ENCODE results near the gene TEX2. TPM values are rescaled to one million over a fixed set of nuclear protein-coding genes. Genes with fewer than 3 reads are reported as not detected.

Gene TEX2
- total and polyA plus RNA-seq, 9 of the 15 experiments (the other 6 are each of a cell fraction or from before 2014, with no cell fraction given): 4.1 to 27.6 (median 19.3) TPM

GRCh38 chr17:64213995-64214811, 48.9 kb downstream of the TEX2 start (continued):
- peak; percentile 18; the same call in 1 of the 2 replicates for TF ChIP-seq VEZF1 (CRISPR knock-in tag; IDR thresholded peaks at IDR 0.05)
- no peak for TF ChIP-seq ETS2 (tag; IDR thresholded peaks at IDR 0.05; ENCODE audit: borderline replicate concordance, poor library complexity, severe bottlenecking)
- TF ChIP-seq ILF3 (IDR thresholded peaks at IDR 0.05; ENCODE audit: borderline replicate concordance): no peak
- TF ChIP-seq CBX3 (IDR thresholded peaks at IDR 0.05; ENCODE audit: borderline replicate concordance in 1 of 2, low read length in 2 of 2): peak in 1 of 2 experiments; percentile 51; a peak in 1 of 3 replicates
- no peak for TF ChIP-seq ZNF253 (CRISPR knock-in tag; conservative IDR thresholded peaks at IDR 0.05)
- no peak for TF ChIP-seq ZFX (CRISPR knock-in tag; IDR thresholded peaks at IDR 0.05)
- no peak for TF ChIP-seq HDAC6 (IDR thresholded peaks at IDR 0.05; ENCODE audit: low read depth, low read length)
- no peak for TF ChIP-seq ZNF707 (CRISPR knock-in tag; conservative IDR thresholded peaks at IDR 0.05)
- no peak for TF ChIP-seq ZFP30 (CRISPR knock-in tag; IDR thresholded peaks at IDR 0.05; ENCODE audit: borderline replicate concordance)
- no peak for TF ChIP-seq THAP12 (CRISPR knock-in tag; IDR thresholded peaks at IDR 0.05)
- TF ChIP-seq PHF20 (IDR thresholded peaks at IDR 0.05; ENCODE audit: partially characterized antibody): no peak
- TF ChIP-seq FIP1L1 (IDR thresholded peaks at IDR 0.05; ENCODE audit: low read depth, low read length, poor library complexity, severe bottlenecking): no peak
- no peak for TF ChIP-seq TCF7L2 (IDR thresholded peaks at IDR 0.05; ENCODE audit: low read depth, low read length)
